Right hindlimb (tissue), 1 donor: ENCODE data around the gene CS.
"Not testable (repeated sequence)": the region's sequence is repeated elsewhere in the genome, so short reads cannot be mapped to it uniquely, and the experiment has no call there.

Experiments used
- DNase-seq: peaks from one replicate; pipeline ENCODE4 v3.0.0-alpha.2; 2018

CS gene

DNA sequence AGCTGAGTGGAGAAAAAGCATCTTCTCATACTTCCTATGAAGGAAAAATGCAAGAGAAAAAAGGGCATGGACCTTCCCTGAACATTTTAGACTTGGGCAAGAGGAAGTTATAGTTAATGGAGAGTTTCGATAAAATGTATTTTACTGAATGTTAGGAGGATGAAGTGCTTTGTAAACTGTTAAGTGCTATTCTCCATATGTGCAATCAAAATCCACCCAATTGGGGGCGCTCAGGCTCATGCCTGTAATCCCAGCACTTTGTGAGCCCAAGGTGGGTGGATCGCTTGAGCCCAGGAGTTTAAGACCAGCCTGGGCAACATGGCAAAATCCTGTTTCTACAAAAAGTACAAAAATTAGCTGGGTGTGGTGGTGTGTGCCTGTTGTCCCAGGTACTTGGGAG is 17.5 kb upstream of the CS start:
- DNase-seq: no peak

DNA sequence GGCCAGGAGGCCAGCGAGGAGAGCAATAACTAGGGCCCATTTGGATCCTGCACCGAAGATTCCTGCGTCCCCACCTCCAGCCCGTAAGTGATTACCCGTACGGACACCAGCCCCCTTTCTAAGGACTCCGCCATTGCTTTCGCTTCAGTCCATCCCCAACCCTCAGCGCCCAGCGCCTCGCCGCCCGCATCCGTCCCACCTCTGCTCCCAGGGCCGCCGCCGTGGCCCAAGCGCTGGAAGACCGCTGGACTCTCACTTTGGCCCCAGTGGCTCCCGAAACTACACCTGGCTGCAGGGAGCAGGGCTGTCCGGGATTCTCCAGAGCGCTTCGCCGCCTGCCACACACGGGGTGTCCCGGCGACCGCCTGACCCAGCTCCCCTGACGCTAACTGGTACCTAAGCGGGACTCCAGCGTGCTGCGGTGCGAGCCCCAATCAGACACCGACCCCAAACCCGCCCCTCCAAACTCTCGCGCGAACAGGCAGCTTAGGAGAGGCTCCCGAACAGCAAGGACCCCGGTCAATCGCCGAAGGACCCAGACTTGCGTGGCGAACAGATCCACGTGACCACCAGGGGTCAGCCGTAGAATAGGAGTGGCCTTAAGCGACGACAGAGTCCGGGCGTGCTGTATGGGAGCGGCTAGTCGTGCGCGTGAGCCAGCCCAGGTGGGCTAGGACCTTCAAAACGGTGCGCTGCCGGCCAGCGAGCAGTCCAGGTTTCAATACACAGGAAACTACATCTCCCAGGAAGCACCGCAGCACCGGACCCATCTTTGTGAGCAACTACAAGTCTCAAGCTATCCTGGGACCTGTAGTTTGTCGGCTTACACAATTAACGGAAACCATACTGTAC is 15.7 kb upstream of the CS start, which contains the start of gene CNPY2:
TSS of gene CNPY2 (minus strand) at position 367 of the 852 bp plus-strand sequence. CDS start 771 bp downstream, outside the sequence.
- peak; percentile 98 for DNase-seq

DNA sequence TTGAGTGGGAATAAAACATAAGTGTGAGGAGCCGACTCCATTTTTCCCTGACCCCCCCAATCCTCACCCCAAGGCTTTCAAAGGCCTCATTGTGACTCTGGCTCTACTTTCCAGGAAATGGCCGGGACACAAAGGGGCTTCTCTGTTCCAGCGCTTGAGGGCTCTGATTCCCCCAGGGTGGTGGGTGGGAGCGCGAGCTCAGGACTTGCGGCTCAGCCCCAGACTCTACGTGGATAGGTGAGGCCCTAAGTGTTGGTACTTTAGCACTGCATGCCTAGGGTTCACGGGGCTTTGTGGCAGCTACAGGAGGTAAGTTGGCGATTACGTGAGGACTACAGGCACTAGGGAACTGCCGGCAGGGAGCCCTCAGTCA is 15.1 kb upstream of the CS start:
- peak; percentile 32 for DNase-seq

DNA sequence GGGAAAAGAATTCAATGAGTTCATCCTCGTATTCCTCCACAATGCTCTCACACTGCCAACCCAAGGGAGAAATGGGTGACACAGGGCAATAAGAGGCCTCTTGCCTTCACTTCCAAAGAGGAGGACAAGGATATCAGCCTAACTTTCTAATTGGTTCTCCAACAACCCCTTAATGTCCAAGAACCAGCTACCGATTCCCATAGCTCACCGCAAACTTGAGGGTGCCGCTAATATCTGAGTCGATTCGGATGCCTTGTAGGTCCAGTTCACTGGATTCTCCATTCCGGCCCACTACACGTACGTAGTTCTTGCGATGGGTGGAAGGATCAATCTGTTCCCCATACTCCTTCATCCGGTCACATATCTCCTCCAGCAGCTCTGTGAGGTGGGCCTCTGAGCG is 10.9 kb upstream of the CS start:
- no peak for DNase-seq

DNA sequence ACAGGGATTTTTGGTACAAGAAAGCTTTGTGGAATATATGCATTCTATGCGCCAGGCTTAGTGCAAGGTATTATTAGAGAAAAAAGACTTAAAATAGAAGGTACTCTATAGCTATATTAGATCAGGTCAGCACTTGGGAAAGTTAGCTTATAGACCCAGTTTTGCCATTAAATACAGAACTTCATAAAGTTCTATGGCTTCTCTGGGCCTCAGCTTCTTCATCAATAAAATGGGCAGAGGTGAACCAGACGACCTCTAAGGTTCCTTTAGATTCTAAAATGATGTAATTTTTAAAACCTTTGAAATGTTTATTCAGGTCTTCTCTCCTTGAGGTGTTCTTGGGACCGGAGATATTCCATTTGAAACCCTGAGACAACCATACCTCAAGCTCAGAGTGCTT is 8.6 kb upstream of the CS start:
- DNase-seq: no peak

DNA sequence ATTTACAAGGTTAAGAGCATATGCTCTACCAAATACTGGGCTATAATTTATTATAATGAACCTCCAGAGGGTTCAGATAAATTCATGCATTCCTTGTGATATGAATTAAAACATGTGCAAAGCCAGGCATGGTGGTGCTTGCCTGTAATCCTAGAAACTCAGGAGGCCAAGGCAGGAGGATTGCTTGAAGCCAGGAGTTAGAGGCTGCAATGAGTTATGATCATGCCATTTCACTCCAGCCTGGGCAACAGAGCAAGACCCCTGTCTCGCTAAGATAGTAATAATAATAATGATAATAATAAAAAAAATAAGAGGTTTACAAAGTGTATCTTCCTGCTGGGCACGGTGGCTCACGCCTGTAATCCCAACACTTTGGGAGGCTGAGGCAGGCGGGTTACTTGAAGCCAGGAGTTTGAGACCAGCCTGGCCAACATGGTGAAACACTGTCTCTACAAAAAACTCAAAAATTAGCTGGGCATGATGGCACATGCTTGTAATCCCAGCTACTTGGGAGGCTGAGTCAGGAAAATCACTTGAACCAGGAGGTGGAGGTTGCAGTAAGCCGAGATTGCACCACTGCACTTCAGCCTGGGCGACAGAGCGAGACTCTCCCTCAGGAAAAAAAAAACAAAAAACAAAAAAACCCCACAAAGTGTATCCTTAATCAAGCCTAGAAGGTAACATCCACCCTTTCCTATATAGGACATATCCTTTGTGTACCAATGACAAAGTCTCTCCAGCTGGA is 7.3 kb upstream of the CS start:
- no peak for DNase-seq

DNA sequence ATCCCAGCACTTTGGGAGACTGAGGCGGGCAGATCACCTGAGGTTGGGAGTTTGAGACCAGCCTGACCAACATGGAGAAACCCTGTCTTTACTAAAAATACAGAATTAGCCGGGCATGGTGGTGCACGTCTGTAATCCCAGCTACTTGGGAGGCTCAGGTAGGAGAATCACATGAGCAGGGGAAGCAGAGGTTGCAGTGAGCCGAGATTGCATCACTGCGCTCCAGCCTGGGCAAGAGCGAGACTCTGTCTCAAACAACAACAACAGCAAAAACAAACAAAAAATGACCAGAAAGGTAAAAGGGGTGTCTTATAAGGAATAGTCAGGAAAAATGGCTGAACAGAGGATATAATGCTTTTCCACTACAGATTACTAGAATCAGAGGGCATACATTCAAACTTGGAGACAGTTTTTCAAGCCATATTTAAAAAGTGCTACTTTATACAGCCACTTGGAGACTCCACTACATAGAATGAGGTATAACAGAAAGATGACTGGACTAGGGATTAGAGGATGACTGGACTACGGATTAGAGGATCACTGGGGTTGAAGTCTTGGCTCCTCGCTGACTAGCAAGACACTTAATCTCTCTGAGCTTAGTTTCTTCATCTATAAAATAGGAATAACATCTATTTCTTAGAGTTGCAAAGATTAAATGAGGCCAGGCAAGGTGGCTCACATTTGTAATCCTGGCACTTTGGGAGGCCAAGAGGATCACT is 4.9 kb upstream of the CS start:
- DNase-seq: no peak

DNA sequence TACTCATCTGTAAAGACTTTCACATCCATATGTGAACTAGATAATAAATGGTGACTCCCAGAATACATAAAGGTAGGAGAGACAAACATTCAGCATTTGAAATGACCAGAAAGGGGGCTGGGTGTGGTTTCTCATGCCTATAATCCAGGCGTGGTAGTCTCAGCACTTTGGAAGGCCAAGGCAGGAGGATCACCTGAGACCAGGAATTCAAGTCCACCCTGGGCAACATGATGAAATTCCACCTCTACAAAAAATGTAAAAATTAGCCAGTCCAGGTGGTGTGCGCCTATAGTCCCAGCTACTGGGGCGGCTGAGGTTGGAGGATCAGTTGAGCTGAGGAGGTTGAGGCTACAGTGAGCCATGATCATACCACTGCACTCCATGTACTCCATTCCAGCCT is 4.1 kb upstream of the CS start:
- DNase-seq: no peak

DNA sequence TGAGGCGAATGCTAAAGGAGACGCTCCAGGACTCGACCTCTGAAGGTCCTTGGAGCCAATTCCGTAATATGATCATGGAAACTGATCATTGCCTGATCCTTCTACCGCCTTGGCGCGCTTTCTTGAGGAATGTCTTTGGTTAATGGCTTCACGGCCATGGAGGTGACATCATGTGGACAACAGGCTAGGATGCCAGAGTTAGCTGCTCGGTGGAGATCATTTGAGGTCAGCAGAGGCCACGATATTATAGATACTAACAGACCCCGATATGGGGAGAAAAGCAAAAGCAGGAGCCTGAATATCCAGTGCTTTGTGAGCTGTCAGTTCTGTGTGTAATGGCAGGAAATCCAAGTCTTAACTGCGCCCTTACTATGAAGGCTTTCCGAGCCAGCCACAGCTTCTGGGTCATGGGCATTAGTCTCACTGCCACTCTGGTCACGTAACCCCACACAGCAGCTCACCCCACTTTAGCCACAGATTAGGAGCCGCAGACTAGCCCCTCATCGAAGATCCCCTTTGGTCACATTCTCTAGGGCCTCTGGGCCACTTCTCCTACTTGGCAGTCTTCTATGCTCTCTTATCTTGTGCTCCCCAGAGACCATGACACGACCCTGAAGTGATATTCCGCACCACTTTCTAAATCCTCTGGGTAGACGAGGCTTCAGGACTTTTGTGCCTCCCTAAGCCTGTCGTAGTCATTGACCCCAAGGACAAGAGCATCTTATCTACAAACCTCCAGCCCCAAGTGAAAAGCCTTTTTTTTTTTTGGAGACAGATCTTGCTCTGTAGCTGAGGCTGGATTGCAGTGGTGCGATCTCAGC is 724 bp upstream of the CS start:
- DNase-seq: no peak

DNA sequence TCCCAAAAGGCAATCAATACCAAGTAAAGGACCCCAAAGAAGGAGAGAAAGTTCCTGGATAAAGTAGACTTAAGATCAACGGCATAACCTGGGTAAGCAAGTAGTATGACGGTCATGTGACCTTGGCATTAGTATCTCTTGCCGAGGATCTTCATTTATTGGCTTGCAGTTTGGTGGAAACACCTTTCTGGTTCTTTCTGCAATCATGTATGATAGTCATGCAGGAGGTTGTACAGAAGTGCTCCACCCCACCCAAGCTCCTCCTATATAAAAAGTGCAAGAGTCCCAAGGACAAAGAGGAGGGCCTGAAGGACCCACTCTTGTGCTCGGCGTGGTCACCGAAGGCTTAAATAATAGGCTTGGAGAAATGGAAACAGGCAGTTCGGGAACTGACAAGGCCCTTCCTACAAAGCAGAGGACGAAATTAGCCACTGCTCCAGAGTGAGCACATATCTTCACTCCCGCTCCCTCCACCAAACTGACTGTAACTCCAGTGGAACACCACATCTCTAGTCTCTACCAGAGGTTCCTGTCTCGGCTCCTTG is 750 bp downstream of the CS start:
- DNase-seq: no peak

DNA sequence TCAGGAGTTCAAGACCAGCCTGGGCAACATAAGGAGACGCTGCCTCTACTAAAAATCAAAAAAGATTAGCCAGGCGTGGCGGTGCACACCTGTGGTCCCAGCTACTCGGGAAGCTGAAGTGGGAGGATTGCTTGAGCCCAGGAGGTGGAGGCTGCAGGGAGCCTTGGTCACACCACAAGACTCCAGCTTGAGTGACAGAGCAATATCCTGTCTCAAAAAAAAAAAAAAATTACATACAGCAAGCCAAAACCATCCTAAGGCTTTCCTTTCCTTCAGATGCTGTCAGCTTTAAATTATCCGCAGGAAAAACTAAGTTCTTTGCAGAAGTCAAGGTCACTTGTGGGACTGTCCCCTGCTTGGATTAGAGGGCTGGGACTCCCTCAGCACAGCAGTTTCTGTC is 1.3 kb downstream of the CS start:
- DNase-seq: no peak

DNA sequence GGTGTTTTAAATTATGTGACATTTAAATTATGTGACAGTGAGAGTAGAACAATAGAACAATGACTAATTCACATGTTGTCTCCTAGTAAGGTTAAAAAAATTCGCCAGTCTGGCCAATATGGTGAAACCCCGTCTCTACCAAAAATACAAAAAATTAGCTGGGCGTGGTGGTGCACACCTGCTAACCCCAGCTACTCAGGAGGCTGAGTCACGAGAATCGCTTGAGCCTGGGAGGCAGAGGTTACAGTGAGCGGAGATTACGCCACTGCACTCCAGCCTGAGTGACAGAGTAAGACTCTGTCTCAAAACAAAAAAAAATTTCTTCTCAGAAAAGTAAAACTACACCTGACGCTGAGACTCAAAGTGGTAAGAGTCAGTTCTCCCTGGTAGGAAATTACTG is 2.7 kb downstream of the CS start:
- DNase-seq: no peak

DNA sequence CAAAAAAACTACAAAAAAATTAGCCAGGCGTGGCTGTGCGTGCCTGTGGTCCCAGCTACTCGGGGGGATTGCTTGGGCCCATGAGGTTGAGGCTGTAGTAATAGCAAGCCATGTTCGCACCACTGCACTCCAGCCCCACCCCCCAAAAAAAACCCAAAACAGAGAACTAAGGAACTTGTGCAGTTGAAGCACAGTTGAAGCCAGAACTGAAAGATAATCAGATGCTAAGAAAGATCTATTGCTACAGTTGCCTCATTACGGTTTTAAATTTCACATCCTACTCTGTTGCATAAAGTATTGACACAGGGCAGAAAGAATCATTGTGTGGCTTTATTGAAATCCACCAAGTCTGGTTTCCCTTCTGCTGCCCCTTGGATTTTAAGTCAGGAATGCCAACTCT is 3.8 kb downstream of the CS start:
- no peak for DNase-seq

DNA sequence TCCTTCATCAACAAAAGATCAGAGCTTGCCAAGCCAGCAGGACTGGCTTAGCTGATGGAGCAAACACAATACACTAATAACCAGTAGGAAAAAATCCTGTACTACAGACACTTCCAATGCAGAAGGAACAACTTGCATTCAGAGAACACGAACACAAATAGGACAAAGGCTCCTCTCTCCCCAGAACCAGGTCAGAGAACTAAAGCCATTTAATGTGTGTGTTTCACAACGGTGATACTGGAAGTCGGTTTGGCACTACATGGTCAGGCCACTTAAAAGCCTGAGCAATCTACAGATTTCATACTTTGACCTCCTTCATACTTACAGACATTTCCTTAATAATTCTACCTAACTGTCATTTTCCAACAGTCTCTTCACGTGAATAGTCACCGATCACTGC is 6.3 kb downstream of the CS start:
- no peak for DNase-seq

DNA sequence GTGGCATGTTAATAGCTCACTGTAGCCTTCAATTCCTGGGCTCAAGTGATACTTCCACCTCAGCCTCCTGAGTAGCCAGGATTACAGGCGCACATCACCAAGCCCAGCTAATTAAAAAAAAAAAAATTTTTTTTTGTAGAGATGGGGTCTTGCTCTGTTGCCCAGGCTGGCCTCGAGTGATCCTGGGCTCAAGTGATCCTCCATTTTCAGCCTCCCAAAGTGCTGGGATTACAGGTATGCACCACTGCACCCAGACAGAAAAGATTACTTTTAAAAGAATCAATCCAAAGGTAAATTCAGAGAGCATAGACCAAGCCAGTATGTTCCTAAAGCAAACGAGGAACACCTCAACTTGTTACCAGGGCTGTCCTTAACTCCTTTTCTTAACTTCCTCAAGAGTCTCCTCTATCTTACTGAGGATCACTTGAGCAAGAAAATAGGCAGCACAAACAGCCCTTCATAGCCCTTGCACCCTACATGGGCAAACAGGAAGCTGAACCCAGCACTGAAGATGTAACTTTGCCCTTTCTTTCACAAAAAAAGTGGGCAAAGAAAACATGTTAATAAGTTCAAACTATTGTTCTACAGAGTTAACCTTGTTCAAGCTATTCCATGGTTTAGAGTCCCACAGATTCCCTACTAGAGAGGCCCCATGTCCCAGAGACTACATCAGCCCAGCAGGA is 11.3 kb downstream of the CS start:
- DNase-seq: no peak

DNA sequence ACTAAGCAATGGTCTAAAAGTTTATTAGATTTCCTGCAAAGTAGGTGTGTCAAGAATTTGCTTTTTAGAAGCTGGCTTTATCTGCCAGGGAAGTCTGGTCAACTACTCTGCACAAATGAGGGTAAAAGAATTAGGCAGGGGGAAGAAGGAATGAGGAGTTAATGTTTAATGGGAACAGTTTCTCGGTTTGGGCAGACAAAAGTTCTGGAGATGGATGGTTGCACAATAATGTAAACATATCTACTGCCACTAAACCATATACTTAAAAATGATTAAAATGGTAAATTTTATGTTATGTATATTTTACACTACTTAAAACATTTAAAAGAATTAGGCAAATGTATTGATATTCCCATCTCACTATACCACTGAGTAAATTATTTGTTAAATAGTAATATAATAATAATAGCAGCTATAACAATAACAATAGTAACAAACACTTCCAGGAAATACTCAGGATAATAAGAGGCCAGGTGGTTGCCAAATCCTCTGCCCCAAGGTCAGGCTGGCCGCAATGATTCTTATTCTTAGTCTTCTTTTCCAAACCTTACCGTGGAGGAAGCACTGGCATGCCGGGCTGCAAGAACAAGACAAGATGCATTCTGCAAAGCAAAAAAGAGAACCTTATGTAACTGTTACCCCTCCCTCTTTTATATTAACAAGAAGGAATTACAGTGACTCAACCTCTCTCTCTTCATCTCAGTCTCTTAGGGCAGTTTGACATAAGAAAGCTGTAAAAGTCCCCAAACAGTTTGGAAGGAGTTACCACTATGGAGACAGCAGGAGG is 13.9 kb downstream of the CS start:
- DNase-seq: no peak

DNA sequence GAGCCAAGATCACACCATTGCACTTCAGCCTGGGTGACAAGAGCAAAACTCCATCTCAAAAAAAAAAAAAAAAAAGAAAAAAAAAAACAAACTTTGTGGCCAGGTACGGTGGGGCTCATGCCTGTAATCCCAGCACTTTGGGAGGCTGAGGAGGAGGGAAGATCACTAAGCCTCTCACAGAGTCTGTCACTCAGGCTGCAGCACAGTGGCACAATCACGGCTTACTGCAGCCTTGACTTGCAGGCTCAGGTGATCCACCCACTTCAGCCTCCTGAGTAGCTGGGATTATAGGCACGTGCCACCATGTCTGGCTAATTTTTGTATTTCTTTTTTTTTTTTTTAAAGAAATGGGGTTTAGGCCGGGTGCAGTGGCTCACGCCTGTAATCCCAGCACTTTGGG is 15.9 kb downstream of the CS start:
- DNase-seq: not testable (repeated sequence)

DNA sequence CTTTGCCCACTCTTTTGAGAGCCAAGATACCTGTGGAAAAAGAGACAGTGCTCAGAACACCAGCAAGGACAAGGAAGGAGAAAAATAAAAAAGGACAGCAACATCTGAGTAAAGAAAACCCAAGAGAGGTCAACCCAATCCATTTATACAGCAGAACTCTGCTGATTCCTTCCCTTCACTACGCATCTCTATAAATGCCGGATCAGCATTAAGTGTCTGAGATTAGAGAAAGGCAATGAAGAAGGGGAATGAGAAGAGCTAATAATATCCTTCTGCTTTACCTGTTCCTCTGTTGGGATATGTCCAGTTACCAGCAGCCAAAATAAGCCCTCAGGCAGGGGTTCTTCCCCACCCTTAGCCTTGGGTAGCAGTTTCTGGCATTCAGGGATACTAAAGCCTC is 17.6 kb downstream of the CS start:
- no peak for DNase-seq

DNA sequence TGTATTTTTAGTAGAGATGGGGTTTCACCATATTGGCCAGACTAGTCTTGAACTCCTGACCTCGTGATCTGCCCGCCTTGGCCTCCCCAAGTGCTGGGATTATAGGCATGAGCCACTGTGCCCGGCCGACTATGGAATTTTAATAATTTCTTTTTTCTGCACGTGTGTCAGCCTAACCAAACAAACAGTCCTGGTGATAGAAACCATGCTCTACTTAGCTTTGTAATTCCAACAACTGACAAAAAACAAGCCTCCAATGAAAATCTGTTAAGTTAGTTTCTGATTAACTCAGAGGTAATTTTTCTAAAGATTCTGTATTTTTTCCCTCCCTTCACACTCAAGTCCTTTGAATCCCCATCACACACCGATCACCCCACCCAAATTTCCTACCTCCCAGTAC is 18.1 kb downstream of the CS start:
- DNase-seq: no peak

DNA sequence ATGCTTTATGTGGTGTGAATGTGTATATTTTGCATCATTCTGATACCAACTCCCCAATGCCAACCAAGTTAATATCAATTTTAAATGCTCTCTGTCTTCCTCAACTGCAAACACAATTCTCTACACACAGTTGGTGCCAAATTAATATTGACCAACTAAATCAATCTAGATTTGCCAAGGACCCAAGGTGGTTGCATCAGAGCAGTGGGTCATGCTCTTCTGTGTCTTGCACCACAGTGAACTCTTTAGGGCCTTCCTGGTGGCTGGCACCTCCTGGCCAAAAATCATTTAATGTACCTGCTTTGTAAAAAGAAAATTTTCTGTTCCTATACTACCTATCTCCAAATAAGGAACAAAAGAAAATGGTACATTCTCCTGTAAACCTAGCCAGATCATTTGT is 19.3 kb downstream of the CS start:
- no peak for DNase-seq

DNA sequence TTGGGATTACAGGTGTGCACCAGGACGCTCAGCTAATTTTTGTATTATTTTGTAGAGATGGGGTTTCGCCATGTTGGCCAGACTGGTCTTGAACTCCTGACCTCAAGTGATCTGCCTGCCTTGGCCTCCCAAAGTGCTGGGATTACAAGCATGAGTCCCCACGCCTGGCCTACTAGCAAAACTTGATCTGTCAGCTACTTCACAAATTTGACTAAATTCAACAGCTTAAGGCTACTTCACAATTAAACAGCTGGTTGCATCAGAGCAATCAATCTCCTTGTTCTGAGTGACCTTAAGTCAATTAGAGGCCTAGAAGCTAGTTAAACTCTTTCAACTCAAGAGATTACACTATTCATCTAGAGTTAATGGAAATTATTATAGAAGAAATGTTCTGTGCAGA is 21.2 kb downstream of the CS start:
- DNase-seq: no peak
